Lower lobe of right lung (tissue), 2 donors: ENCODE results near the gene SLC45A3. TPM values are rescaled to one million over a fixed set of nuclear protein-coding genes. Genes with fewer than 3 reads are reported as not detected.

Source experiments
- ATAC-seq, 2 donors: fragments of 200-7000 bp; cut with Tn5 transposase; one replicate each; pipeline ENCODE4 v1.9.1; 2020 to 2022; ENCODE audit warnings: mild to moderate bottlenecking in 2 of 2, moderate library complexity in 2 of 2
- DNase-seq: peaks from one replicate; pipeline ENCODE4 v3.0.0-alpha.2; 2020
- H3K27ac ChIP-seq: fragments of 200-600 bp; one replicate; pipeline ENCODE4 v1.8.0; 2022
- H3K27me3 ChIP-seq: fragments of 200-600 bp; one replicate; pipeline ENCODE4 v1.8.0; 2022; ENCODE audit warnings: low read depth
- H3K36me3 ChIP-seq: fragments of 200-600 bp; one replicate; pipeline ENCODE4 v1.8.0; 2022; ENCODE audit warnings: mild to moderate bottlenecking
- H3K4me1 ChIP-seq: fragments of 200-600 bp; one replicate; pipeline ENCODE4 v1.8.0; 2022
- H3K4me3 ChIP-seq: fragments of 200-600 bp; one replicate; pipeline ENCODE4 v1.8.0; 2022; ENCODE audit warnings: mild to moderate bottlenecking
- H3K9me3 ChIP-seq: fragments of 200-600 bp; one replicate; pipeline ENCODE4 v1.8.0; 2022
- CTCF ChIP-seq: fragments of 200-600 bp; IDR thresholded peaks from one replicate; pipeline ENCODE4 v1.8.0; 2022; ENCODE audit warnings: antibody characterized with exemption, mild to moderate bottlenecking
- intact Hi-C: fragments of 100-400 bp; cut with DNase I; formaldehyde crosslinking; loops from one replicate; pipeline ENCODE4 v1.11.0; 2022
- total RNA-seq: library from RNA; stranded (reverse); fragmentation: NEBNext Ultra II Directional; extraction: Animal tissue kit (Norgen Biotek cat#: 25700); gene quantifications from one replicate; pipeline ENCODE4 v1.2.1, GENCODE V29; 2021
- donor health status: DM: no; HTN: yes; CAD: no; lungs with severe emphysema.

Gene SLC45A3
- total RNA-seq, 1 donor from 2014 or later = 6.8 TPM

DNA sequence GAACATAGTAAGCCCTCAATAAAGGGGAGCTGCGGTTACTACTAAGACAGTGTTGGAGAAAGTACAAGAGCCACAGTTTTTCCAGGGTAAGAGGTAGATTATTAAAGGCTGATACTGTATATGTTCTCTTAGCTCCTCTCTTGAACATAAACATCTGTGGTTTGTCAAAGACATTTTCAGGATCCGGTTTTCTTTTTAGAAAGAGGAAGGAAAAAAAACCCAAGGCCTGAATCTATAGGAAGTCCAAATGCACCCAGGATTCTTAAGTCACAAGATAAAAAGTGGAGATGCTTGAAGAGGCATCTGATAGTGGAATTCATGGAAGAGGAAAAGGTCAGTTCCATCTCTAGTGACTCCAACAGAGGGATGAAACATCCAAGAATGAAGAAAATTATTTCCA lies 24.6 kb upstream of the SLC45A3 start:
- intact Hi-C loops = no loop called here
- Histone ChIP-seq H3K9me3 (no peaks in the 10 kb centered on the region), H3K4me1 (peaks cover 15% of the 10 kb centered on the region), H3K4me3 (no peak overlapping the region), H3K27me3 (no peaks in the 10 kb centered on the region), H3K27ac (no peak overlapping the region), H3K36me3 (no peaks in the 10 kb centered on the region)
- TF ChIP-seq CTCF = no peak
- DNase-seq (no peak), ATAC-seq (no peak)

DNA sequence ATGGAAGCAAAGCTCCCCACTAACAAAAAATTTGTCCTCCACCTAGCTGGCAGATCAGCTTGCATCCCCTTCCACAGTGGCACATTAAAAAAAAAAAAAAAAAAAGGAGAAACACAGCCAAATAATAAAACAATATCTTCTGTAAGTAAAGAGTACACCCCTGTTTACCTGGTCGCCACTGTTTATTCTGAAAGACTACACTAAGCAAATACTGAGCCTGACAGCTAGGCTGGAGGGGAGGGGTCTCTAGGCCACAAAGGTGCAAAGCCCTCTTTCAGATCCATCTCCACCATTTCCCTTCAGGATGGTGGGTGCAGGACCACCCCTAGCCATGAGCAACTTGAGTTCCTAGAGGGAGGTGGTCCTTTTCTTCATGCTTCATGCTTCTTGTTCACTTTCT lies 22.8 kb upstream of the SLC45A3 start:
- Histone ChIP-seq H3K36me3 (no peaks in the 10 kb centered on the region), H3K27ac (no peak overlapping the region), H3K9me3 (no peaks in the 10 kb centered on the region), H3K4me1 (peaks cover 15% of the 10 kb centered on the region), H3K4me3 (no peak overlapping the region), H3K27me3 (no peaks in the 10 kb centered on the region)
- intact Hi-C loops = no loop called here
- ATAC-seq (no peak), DNase-seq (no peak)
- no peak for TF ChIP-seq CTCF

- H3K27ac ChIP-seq = peak overlapping the region; percentile 1
These were observed 21.6 kb upstream of the SLC45A3 start for GRCh38 chr1:205701891-205702290.

DNA sequence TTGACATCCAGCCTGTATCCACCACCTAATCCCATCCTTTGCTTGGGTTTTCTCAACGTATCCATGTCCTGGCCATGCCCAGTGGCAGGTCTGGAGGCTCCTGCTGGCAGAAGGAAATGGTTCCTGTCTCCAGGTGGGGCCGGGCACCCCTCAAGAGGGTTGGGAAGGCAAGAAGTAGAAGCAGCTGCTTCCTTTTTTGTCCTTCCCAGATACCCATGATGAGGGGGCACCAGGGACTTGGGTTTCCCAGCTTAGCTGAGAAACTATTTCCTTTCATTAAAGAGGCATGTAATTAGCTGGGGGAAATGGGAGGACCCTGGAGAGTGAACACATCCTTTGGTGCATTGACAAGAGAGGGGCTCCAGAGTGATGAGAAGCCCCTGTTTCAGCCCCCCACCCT lies 21.1 kb upstream of the SLC45A3 start:
- H3K4me3 ChIP-seq = no peak overlapping the region
- peaks cover 4% of the 10 kb centered on the region for H3K27me3 ChIP-seq
- DNase-seq (no peak), ATAC-seq (no peak)
- intact Hi-C loops = no loop called here
- H3K27ac ChIP-seq = peak overlapping the region; percentile 1
- TF ChIP-seq CTCF = no peak
- peaks cover 15% of the 10 kb centered on the region for H3K4me1 ChIP-seq
- H3K36me3 ChIP-seq = no peaks in the 10 kb centered on the region
- no peaks in the 10 kb centered on the region for H3K9me3 ChIP-seq

More at GRCh38 chr1:205701891-205702290, 21.6 kb upstream of the SLC45A3 start:
- TF ChIP-seq CTCF = no peak
- H3K9me3 ChIP-seq = no peaks in the 10 kb centered on the region
- intact Hi-C loops = no loop called here
- no peak for DNase-seq
- peaks cover 2% of the 10 kb centered on the region for H3K27me3 ChIP-seq
- H3K4me3 ChIP-seq = no peak overlapping the region
- ATAC-seq = no peak
- peaks cover 15% of the 10 kb centered on the region for H3K4me1 ChIP-seq
- no peaks in the 10 kb centered on the region for H3K36me3 ChIP-seq

DNA sequence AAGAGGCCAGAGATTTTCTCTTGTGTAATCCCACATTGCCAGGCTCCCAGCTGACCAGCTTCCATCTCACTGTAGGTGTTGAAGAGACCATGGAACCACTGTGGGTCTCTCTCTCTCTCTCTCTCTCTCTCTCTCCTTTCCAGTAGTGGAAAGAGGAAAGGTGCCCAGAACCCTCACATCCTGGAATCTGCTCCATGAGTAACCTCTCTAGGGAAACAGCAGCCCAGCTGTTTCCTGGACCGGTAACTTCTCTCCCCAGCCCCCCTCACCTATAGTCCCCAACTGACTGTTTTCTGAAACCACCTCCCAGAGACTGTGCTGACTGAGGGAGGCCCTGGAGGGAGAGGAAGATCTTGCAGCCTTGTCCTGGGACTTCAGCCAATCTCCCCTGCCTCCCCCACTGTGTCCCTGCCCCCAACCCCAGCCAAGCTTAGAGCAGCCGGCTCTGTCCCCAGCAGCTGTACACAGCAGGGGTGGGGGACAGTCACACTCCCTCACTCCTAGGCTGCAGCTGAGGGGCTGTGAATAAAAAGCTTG lies 20.6 kb upstream of the SLC45A3 start:
- Histone ChIP-seq H3K9me3 (no peaks in the 10 kb centered on the region), H3K4me3 (no peak overlapping the region), H3K27me3 (peaks cover 4% of the 10 kb centered on the region), H3K36me3 (no peaks in the 10 kb centered on the region), H3K27ac (peak overlapping the region; percentile 1), H3K4me1 (peaks cover 15% of the 10 kb centered on the region)
- ATAC-seq (peak in 1 of 2 donors; percentile 33), DNase-seq (no peak)
- TF ChIP-seq CTCF = no peak
- intact Hi-C loops = no loop called here
